GM18505 (cell line): ENCODE measurements around the gene NHLRC4.
"Not testable (repeated sequence)": the region's sequence is repeated elsewhere in the genome, so short reads cannot be mapped to it uniquely, and the experiment has no call there.

ENCODE experiments used
- ATAC-seq: cut with Tn5 transposase; IDR thresholded peaks from one replicate; pipeline ENCODE4 v1.9.1; 2021; ENCODE audit not compliant: unreplicated experiment
- POLR2A ChIP-seq: IDR thresholded peaks from 4 replicates; pipeline ENCODE4 v1.6.1; 2011; ENCODE audit warnings: borderline replicate concordance; ENCODE audit not compliant: insufficient read depth, insufficient read length; ENCODE audit errors: extremely low read depth

The NHLRC4 gene

GRCh38 chr16:590188-590814, 23.5 kb downstream of the NHLRC4 start:
- ATAC-seq, result peak; percentile 2
- TF ChIP-seq POLR2A, result no peak

DNA sequence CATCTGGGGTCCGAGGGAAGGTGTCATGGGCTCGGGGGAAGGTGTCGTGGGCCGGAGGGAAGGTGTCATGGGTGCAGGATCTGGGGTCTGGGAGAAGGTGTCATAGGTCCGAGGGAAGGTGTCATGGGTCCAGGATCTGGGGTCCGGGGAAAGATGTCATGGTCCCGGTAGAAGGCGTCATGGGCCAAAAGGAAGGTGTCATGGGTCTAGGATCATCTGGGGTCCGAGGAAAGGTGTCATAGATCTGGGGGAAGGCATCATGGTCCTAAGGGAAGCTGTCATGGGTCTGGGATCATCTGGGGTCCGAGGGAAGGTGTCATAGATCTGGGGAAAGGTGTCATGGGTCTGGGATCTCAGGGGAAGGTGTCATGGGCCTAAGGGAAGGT, 24.0 kb downstream of the NHLRC4 start:
- ATAC-seq, result no peak

GRCh38 chr16:591231-591630, 24.4 kb downstream of the NHLRC4 start:
- ATAC-seq, result no peak

More for the DNA sequence above, 24.0 kb downstream of the NHLRC4 start:
- no peak for TF ChIP-seq POLR2A

DNA sequence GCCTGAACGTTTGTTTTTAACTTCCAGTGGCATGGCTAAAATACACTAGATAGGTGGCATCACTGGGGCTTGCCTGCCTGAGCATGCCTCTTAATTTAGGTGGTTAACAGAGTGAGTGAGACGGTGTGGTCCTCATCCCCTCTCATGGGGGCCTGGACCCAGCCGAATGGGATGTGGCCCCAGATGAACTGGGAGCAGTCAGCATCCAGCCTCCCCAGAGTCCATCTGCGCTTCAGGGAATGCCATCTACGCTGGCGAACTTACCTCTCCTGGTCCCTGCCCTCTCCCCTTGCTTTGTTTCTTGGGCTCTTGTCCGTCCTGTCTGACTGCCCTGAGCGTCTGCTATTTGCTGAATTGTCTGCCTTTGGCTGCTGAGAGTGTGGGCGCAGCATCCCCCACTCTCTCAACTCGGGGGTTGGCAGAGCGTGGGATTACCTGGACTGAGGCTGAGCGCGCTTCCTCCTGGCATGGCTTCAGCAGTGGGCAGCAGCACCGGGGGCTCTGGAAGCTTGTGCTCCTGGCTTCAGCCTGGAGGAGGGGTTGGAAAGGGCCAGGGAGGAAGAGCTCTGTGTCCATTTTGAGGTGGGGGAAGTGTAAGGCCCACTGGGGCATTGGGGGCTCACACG, 25.2 kb downstream of the NHLRC4 start:
- no peak for ATAC-seq
- TF ChIP-seq POLR2A, result no peak

More at GRCh38 chr16:591231-591630, 24.4 kb downstream of the NHLRC4 start:
- no peak for TF ChIP-seq POLR2A

DNA sequence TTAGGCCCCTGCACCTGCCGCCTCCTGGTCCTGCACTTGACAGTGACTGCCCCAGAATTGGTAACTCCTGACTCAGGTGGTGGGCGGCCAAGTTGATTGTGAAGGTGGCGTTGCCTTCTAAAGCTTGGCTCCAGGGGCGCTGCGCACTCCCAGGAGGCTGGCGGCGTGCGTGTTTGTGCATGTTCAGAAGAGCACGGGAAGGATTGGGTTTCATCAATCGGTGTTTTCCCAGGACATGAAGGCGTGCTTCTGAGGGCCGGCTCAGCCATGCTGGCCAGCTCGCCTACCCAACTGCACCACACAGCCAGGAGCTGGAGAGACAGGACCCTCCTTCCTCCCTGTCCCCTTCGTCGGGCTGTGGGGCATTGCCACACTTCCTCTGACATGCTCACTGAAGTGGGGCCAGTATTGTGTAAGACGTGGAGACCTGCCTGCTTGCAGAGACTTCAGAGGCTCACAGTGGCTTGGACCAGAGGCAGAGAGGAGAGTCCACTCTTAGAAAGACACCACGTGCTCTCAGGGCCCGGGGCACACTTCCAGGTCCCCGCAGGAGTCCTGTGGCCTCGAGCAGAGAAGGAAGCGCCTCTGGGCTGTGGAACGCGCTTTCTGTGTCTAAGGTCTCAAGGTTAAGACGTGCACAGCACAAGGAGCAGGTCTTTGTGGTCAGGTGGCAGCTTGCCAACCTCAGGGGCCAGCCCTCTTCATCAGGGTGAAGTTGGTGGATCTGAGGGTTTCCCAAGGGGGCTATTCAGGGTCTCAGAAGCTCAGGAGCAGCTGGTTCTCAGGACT, 25.9 kb downstream of the NHLRC4 start:
- no peak for ATAC-seq
- no peak for TF ChIP-seq POLR2A

GRCh38 chr16:593406-593805, 26.6 kb downstream of the NHLRC4 start:
- no peak for ATAC-seq
- TF ChIP-seq POLR2A, result no peak

DNA sequence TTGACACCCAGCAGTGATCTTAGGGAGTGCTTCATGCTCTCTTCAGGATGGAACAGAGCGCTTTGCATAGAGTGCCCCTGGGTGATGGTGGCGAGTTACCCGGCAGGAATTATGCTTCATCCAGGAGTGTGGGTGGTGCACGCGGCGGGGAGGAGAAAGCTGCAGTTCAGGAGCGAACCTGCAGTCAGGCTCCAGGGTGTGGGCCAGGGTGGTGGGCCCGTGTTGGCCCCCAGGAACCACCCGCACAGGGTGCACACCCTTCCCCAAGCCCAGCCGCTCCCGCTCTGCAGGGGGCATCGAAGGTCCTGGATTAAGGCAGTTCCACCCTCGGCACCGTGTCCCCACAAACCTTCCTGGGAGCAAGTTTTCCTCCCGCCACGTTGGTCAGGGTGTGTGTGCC, 27.0 kb downstream of the NHLRC4 start:
- TF ChIP-seq POLR2A, result no peak
- ATAC-seq, result no peak

DNA sequence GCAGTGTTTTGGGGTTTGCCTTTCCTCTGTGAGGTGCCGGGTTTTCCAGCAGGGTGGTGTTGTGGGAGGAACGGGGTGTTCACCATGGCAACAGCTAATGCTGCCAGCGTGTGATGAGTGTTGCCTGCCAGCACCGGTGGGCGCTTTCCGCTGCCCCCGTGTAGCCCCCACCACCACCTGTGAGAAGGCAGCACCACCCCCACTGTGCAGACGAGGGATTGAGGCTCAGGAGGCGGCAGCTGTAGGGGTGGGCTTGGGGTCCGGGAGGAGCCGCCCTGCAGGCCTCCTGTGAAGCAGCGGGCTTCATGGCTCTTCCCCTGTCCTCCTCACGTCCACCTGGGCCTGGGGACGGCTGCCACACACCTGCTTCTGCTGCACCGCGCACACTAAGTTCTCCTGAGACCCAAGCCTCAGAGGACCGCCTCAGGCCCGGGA, 28.3 kb downstream of the NHLRC4 start:
- TF ChIP-seq POLR2A, result no peak
- ATAC-seq, result no peak

- ATAC-seq, result no peak
- no peak for TF ChIP-seq POLR2A
Observed at GRCh38 chr16:595942-596735, 29.3 kb downstream of the NHLRC4 start.

DNA sequence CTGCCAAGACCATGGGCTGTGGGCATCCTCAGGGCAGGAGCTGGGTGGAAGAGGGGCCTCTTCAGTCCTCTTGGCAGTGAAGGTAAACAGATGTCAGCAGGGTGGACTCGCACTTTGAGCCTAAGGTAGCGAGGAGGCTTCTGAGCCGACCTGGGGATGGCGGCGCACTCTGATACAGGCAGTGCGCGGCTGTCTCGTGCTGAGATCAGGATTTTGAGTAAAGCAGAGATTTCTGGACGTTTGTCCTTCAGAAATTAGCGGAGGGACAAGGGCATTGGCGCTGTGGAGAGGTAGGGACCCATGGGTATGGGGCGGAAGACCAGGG, 29.9 kb downstream of the NHLRC4 start:
- ATAC-seq, result no peak
- TF ChIP-seq POLR2A, result no peak

GRCh38 chr16:597655-598054, 30.9 kb downstream of the NHLRC4 start:
- not testable (repeated sequence) for ATAC-seq

GRCh38 chr16:598823-599739, 32.3 kb downstream of the NHLRC4 start:
- ATAC-seq, result no peak
- no peak for TF ChIP-seq POLR2A
